HL-60 (cell line): ENCODE data around the gene SETD1B.
A peak's percentile ranks its signal among the peaks of the same experiment; 100 is the strongest.

Experiments
- CTCF ChIP-seq: IDR thresholded peaks from one replicate; pipeline ENCODE4 v1.5.1; 2011; ENCODE audit warnings: low read length, control low read depth, inconsistent platforms; ENCODE audit not compliant: insufficient read depth
- POLR2AphosphoS5 ChIP-seq: IDR thresholded peaks from 2 replicates; pipeline ENCODE4 v1.6.1; 2012; ENCODE audit warnings: low read depth
- TF ChIP-seq, protein P1 (sequence below): IDR thresholded peaks from 2 replicates; pipeline ENCODE4 v1.6.1; 2012; ENCODE audit warnings: low read depth; ENCODE audit not compliant: insufficient replicate concordance

- TF ChIP-seq CTCF (no peak), POLR2AphosphoS5 (0 out of 2 replicates have a peak, but pooled peaks have one; percentile 38)
- TF ChIP-seq, protein P1, sequence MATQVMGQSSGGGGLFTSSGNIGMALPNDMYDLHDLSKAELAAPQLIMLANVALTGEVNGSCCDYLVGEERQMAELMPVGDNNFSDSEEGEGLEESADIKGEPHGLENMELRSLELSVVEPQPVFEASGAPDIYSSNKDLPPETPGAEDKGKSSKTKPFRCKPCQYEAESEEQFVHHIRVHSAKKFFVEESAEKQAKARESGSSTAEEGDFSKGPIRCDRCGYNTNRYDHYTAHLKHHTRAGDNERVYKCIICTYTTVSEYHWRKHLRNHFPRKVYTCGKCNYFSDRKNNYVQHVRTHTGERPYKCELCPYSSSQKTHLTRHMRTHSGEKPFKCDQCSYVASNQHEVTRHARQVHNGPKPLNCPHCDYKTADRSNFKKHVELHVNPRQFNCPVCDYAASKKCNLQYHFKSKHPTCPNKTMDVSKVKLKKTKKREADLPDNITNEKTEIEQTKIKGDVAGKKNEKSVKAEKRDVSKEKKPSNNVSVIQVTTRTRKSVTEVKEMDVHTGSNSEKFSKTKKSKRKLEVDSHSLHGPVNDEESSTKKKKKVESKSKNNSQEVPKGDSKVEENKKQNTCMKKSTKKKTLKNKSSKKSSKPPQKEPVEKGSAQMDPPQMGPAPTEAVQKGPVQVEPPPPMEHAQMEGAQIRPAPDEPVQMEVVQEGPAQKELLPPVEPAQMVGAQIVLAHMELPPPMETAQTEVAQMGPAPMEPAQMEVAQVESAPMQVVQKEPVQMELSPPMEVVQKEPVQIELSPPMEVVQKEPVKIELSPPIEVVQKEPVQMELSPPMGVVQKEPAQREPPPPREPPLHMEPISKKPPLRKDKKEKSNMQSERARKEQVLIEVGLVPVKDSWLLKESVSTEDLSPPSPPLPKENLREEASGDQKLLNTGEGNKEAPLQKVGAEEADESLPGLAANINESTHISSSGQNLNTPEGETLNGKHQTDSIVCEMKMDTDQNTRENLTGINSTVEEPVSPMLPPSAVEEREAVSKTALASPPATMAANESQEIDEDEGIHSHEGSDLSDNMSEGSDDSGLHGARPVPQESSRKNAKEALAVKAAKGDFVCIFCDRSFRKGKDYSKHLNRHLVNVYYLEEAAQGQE = no peak
Observed at GRCh38 chr12:121799842-121800693, 3.7 kb upstream of the SETD1B start.
